ENCODE measurements around the gene WDR54. TPM values are rescaled to one million over a fixed set of nuclear protein-coding genes. Genes with fewer than 3 reads are reported as not detected.
"Not testable (repeated sequence)": the region's sequence is repeated elsewhere in the genome, so short reads cannot be mapped to it uniquely, and the experiment has no call there.

The WDR54 gene
- polyA plus RNA-seq, 1 donor from 2014 or later, result 39.0 TPM

DNA sequence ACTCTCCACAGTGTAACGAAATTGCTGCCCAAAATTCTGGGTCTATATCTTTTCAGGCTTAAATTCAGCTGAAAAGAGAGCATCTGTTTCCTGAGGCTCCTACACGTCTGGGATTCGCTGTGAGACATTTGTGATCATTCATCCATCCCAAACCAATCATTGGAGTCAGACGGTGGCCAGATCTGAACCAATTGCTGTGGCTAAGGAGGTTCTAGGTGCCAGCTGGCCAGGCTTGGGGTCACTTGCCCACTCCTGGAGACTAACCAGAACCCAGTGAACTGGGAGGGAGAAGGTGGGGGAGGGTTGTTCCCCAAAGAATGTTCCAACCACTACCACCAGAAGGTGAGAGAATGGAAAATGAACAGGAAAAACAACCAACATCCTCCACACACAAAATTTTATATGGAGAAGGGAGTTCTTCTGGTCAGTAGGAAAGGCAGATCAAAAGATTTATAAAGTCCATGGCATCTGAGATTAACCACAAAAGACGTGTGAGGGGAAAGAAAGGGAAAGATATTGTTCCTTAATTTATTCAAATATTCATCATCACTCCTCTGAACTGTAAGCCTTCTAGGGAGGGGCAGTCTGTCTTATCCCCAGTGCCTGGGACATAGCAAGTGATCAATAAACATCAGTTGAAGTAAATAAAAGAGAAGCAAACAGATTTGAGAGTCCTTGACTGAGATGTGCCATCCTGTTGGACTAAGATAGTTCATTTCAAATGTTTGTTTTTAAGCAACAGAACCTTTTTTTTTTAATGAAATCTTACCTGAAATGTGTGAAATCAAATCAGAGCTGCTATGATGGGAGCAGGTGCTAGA is 23.2 kb downstream of the WDR54 start:
- peaks cover 18% of the 10 kb centered on the region for H3K27me3 Mint-ChIP-seq

DNA sequence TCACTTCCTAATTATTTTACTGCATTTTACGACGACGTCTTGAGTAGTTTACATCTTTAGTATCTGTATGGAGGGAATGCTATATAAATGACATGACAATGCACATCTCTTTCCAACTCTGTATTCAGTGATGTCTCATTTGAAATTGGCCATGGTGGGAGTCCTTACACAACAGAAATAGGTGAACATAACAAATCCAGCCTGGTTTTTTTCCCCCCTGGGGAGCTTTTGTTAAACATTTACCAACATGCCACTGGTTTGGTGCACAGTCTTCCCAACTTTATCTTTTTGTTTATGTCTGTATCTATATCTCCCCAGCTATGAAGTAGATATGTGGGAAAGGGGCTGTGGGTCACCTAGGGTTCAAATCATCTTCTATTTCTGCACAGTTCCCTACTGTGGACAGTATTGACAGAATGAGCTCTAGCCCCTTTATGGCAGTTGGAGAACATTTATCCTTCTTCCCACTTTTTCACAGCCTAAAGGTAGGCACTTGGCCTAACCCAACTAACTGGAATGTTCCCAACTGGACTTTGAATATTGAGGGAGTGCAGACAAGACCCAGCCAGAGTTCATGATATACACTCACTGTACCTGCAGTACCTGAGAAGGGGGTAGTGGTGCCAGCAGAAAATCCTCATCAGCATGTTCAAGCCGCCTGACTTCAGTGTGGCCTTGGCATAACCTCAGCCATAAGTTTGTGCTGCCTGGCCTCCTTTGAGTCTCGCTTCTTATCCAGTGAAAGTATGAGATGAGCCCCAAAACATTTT is 25.9 kb downstream of the WDR54 start:
- peaks cover 1% of the 10 kb centered on the region for H3K36me3 Mint-ChIP-seq
- peaks cover 3 to 6% (median 3%) of the 10 kb centered on the region in 3 donors for H3K4me1 Mint-ChIP-seq
- peaks cover 8% of the 10 kb centered on the region for H3K27me3 Mint-ChIP-seq
- H3K9me3 Mint-ChIP-seq, result peaks cover 0 to 1% (median 0%) of the 10 kb centered on the region in 3 donors
- no peak overlapping the region for H3K4me3 Mint-ChIP-seq
- no peak overlapping the region for H3K27ac Mint-ChIP-seq

More for the DNA sequence above, 23.2 kb downstream of the WDR54 start:
- no peak overlapping the region for H3K27ac Mint-ChIP-seq
- H3K36me3 Mint-ChIP-seq, result no peaks in the 10 kb centered on the region
- peaks cover 1 to 8% (median 4%) of the 10 kb centered on the region in 3 donors for H3K4me1 Mint-ChIP-seq
- peaks cover 0 to 1% (median 0%) of the 10 kb centered on the region in 3 donors for H3K9me3 Mint-ChIP-seq
- H3K4me3 Mint-ChIP-seq, result peak overlapping the region in 1 of 4 donors; percentile 10

DNA sequence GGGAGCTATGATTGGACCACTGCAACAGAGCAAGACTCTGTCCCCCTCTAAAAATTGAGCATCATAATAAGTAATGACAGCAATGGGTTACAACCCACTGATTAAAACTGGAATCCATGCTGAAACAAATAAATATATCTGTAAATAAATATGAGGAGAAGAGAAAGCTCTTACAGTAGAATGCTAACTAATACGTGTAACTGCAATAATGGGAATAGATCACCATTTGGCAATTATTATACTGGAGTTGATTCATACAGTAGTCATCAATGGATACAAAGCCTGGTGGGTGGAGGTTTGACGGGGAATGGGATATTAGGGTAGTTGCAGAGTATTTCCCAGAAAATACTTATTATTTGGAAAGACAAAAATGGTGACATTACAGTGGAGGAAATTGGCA is 27.2 kb downstream of the WDR54 start:
- H3K27ac Mint-ChIP-seq, result peak overlapping the region in 1 of 3 donors; percentile 73
- peaks cover 2% of the 10 kb centered on the region for H3K36me3 Mint-ChIP-seq
- H3K27me3 Mint-ChIP-seq, result peaks cover 2% of the 10 kb centered on the region
- H3K9me3 Mint-ChIP-seq, result peaks cover 0 to 1% (median 0%) of the 10 kb centered on the region in 3 donors
- no peak overlapping the region for H3K4me3 Mint-ChIP-seq
- H3K4me1 Mint-ChIP-seq, result peaks cover 11 to 13% (median 11%) of the 10 kb centered on the region in 3 donors

DNA sequence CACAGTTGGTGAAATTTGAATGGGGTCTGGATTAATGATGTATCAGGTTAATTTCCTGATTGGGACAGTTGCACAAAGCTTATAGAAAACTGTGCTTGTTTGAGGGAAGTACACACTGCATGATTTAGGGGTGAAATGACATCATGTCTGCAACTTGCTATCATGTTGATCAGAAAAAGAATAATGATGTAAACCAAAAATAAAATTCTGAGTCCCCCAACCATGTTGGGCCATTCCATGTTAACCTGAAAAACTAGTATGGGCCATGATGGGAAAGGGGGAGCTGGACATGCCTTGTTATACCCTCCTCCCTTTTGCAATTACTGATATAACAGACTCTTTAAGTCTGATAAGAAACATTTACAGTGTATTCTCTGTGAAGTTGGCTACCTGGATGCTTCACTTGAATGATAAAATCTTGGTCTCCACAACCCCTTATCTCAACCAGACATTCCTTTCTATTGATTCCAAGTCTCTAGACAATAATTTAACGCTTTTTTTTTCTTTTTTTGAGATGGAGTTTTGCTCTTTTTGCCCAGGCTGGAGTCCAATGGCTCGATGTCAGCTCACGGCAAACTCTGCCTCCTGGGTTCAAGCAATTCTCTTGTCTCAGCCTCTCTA is 29.1 kb downstream of the WDR54 start:
- Mint-ChIP-seq H3K27ac (no peak overlapping the region), H3K36me3 (peaks cover 5% of the 10 kb centered on the region), H3K4me1 (peaks cover 22 to 25% (median 24%) of the 10 kb centered on the region in 3 donors), H3K27me3 (no peaks in the 10 kb centered on the region), H3K4me3 (peak overlapping the region in 2 of 4 donors; percentile 27 to 41), H3K9me3 (no peaks in the 10 kb centered on the region)

DNA sequence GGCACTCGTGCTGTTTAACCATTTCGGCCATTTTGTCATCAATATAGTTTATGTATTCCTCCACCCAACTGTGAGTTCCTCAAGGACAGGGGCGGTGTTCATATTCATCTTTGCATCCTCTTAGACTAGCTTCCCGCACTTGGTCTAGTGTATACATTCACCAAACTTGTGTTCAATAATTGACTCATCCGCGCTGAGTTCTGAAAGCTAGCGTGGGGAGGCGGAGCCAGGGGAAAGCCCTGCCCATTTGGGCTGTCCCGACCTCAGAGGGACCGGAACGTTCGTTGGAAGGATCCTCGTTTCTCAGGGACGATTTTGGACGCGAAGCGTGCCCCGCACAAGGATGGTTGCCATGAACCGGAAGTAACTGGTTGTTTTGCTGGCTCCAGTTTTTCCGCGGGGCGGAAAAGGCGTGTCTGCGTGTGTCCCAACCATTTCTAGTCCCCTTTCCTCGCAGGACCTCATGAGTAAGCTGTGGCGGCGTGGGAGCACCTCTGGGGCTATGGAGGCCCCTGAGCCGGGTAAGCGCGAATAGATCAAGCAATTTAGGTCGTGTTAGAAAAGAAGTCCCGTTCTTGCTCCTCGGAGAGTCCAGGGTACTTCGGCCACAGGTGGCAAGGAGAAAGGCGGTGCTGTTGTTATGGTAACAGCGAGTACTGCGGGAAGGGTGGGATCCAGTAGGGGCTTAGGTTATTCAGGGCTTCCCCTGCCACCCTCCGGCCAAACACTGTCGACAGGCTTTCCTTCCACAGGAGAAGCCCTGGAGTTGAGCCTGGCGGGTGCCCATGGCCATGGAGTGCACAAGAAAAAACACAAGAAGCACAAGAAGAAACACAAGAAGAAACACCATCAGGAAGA is 33.4 kb downstream of the WDR54 start, which contains the start of gene INO80B:
TSS of gene INO80B (plus strand) at position 434 of the 858 bp plus-strand sequence. CDS start at position 464, 30 bp downstream.
- H3K36me3 Mint-ChIP-seq, result peaks cover 5% of the 10 kb centered on the region

DNA sequence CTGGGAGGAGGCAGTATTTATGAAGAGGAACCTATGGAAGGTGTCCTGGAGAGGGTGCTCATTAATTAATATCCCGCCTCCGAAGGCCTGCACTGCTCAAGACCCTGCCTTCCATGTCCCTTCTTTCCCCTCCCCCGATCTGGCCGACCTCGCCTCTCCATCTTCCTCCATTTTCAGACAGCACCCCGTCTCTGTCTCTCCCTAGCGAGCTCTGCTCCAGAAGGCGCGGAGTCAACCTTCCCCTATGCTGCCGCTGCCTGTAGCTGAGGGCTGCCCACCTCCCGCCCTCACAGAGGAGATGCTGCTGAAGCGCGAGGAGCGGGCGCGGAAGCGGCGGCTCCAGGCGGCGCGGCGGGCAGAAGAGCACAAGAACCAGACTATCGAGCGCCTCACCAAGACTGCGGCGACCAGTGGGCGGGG is 35.6 kb downstream of the WDR54 start:
- H3K9me3 Mint-ChIP-seq, result no peaks in the 10 kb centered on the region
- peaks cover 40 to 48% (median 47%) of the 10 kb centered on the region in 3 donors for H3K4me1 Mint-ChIP-seq
- peak overlapping the region; percentile 90 to 96 (median 96) for H3K4me3 Mint-ChIP-seq
- peak overlapping the region; percentile 92 to 100 (median 98) for H3K27ac Mint-ChIP-seq
- no peaks in the 10 kb centered on the region for H3K27me3 Mint-ChIP-seq
- peaks cover 5% of the 10 kb centered on the region for H3K36me3 Mint-ChIP-seq

More for the DNA sequence above, 33.4 kb downstream of the WDR54 start, which contains the start of gene INO80B:
- Mint-ChIP-seq H3K27ac (peak within 1 kb of the TSS; percentile 92 to 99 (median 97)), H3K4me1 (peaks cover 40 to 48% (median 46%) of the 10 kb centered on the region in 3 donors), H3K9me3 (no peaks in the 10 kb centered on the region), H3K4me3 (peak within 1 kb of the TSS; percentile 90 to 100 (median 97)), H3K27me3 (no peaks in the 10 kb centered on the region)

DNA sequence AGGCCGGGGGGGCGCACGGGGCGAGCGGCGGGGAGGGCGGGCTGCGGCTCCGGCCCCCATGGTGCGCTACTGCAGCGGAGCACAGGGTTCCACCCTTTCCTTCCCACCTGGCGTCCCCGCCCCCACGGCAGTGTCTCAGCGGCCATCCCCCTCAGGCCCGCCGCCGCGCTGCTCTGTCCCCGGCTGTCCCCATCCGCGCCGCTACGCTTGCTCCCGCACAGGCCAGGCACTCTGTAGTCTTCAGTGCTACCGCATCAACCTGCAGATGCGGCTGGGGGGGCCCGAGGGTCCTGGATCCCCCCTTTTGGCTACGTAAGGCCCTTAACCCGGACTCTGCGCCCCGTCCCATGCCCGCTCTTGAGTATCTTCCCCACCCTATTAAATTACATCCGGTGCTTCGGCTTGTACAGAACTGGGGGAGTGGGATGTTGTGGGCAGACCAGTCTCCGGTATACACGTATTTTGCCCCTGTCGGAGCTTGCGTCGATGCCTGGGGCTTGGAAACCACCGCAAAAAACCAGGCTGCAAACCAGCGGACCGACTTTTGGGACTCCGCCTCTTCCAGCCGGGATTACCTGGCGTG is 36.1 kb downstream of the WDR54 start:
- H3K36me3 Mint-ChIP-seq, result peaks cover 4% of the 10 kb centered on the region
- H3K9me3 Mint-ChIP-seq, result no peaks in the 10 kb centered on the region
- no peaks in the 10 kb centered on the region for H3K27me3 Mint-ChIP-seq
- peaks cover 35 to 43% (median 43%) of the 10 kb centered on the region in 3 donors for H3K4me1 Mint-ChIP-seq
- peak overlapping the region; percentile 92 to 100 (median 100) for H3K27ac Mint-ChIP-seq
- H3K4me3 Mint-ChIP-seq, result peak overlapping the region; percentile 90 to 96 (median 96)

DNA sequence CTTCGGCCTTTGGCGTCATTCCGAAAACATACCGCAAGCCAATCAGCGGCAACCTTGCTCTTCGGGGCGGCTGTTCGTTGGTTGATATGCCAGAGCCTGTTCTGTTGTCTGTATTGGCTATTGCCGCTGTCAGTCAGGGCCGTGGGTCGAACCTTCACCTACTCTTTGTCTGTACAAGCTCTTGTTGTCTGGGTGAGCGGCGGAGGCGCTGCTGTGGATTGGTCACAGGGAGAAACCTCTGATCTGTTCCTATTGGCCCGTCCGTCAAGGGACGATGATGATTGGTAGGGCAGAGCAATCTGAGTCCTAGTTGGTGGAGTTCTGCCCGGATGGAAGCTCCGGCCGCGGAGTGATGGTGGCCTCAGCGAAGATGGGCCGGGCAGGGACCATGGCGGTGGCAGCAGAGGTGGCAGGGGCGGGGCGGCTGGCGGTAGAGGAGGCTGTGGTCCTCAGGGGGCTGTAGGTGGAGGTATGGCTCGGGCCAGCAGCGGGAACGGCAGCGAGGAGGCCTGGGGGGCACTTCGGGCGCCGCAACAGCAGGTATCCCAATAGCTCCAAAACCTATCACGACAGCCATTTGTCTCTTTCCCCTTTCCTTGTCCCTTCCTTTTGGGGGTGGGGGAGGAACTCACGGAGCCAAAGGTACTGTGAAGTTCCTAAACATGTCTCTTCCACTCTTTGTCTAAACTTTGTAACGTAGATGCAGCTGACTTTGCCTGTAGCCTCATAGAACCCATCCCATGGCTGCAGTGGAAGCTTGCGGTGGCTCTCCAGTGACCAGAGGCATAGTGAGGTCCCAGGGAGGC is 36.8 kb downstream of the WDR54 start, which contains the start of gene WBP1:
TSS of gene WBP1 (plus strand) at position 307 of the 806 bp plus-strand sequence. CDS start at position 472, 165 bp downstream.
- Mint-ChIP-seq H3K27me3 (no peaks in the 10 kb centered on the region), H3K9me3 (no peaks in the 10 kb centered on the region), H3K4me1 (peaks cover 34 to 41% (median 39%) of the 10 kb centered on the region in 3 donors), H3K27ac (peak within 1 kb of the TSS; percentile 92 to 100 (median 100)), H3K36me3 (peaks cover 4% of the 10 kb centered on the region), H3K4me3 (peak within 1 kb of the TSS; percentile 90 to 96 (median 96))

DNA sequence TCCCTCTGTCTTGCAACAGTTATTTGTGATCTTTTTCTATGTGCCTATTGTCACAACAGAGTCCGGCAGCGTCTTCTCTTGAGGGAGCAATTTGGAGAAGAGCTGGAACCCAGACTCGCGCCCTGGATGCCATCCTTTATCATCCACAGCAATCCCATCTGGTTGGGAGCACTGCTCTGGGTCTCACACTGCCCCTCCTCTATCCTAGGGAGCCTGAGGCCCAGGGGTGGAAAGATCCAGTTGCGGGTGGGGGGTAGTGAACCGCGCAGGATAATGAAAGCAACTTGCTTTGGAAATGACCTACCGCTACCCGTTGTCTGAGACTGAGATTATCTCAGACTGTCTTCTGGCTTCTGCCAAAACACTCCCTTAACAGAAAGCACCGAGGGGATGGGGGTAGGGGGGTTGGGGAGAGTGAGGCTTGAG is 37.4 kb downstream of the WDR54 start:
- Mint-ChIP-seq H3K27me3 (no peaks in the 10 kb centered on the region), H3K27ac (peak overlapping the region; percentile 92 to 100 (median 100)), H3K9me3 (no peaks in the 10 kb centered on the region), H3K36me3 (peaks cover 4% of the 10 kb centered on the region), H3K4me1 (peaks cover 35 to 42% (median 40%) of the 10 kb centered on the region in 3 donors), H3K4me3 (peak overlapping the region; percentile 90 to 96 (median 96))

DNA sequence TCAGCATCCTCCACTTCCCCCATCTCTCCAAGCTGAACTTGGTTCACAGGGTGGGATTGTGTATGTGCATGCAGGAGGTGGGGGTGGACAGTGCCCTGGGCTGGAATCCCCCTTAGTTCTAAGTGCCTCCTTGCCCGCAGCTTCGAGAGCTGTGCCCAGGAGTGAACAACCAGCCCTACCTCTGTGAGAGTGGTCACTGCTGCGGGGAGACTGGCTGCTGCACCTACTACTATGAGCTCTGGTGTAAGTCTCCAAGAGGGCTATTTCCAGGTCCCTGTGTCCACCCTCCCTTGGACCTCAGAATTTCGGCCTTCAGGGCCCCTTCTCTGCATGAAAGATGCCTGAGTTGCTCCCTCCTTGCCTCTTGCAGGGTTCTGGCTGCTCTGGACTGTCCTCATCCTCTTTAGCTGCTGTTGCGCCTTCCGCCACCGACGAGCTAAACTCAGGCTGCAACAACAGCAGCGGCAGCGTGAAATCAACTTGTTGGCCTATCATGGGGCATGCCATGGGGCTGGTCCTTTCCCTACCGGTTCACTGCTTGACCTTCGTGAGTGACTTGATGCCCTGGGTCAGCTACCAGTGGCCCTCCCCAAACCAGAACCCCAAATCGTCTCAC is 38.1 kb downstream of the WDR54 start:
- not testable (repeated sequence) for H3K9me3 Mint-ChIP-seq, H3K27me3 Mint-ChIP-seq, H3K36me3 Mint-ChIP-seq
- peaks cover 31 to 42% (median 36%) of the 10 kb centered on the region in 3 donors for H3K4me1 Mint-ChIP-seq
- H3K27ac Mint-ChIP-seq, result peak overlapping the region in 2 of 3 donors; percentile 33 to 92
- H3K4me3 Mint-ChIP-seq, result peak overlapping the region; percentile 90 to 96 (median 96)

DNA sequence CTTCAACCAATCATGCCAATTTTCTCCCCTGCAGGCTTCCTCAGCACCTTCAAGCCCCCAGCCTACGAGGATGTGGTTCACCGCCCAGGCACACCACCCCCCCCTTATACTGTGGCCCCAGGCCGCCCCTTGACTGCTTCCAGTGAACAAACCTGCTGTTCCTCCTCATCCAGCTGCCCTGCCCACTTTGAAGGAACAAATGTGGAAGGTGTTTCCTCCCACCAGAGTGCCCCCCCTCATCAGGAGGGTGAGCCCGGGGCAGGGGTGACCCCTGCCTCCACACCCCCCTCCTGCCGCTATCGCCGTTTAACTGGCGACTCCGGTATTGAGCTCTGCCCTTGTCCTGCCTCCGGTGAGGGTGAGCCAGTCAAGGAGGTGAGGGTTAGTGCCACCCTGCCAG is 38.7 kb downstream of the WDR54 start:
- H3K4me1 Mint-ChIP-seq, result peaks cover 25 to 36% (median 31%) of the 10 kb centered on the region in 3 donors
- H3K27me3 Mint-ChIP-seq, H3K9me3 Mint-ChIP-seq, H3K36me3 Mint-ChIP-seq: not testable (repeated sequence)
- H3K27ac Mint-ChIP-seq, result peak overlapping the region in 1 of 3 donors; percentile 92
- peak overlapping the region in 3 of 4 donors; percentile 57 to 90 (median 66) for H3K4me3 Mint-ChIP-seq
